Measurements from ENCODE around the gene KTN1.

DNA sequence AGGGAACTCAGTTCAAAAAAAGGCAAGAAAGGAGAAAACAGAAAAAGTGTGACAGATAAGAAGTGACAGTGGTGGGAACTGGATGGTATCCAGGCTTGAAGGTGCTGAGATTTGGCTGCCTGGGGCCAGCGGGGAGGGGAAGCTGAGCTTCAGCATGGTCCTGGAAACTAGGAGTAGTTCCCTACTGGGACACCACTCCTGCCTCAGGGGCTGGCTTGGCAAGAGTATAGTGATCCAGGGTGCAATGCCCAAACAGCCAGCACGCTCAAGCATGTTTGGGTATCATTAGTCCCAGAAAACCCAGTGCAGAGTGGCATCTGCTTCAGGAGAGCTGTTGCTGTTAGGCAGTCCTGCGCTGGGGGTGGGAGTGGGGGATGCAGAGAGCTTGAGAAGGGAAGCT, 49.5 kb upstream of the KTN1 start:
- TF ChIP-seq, protein P1, sequence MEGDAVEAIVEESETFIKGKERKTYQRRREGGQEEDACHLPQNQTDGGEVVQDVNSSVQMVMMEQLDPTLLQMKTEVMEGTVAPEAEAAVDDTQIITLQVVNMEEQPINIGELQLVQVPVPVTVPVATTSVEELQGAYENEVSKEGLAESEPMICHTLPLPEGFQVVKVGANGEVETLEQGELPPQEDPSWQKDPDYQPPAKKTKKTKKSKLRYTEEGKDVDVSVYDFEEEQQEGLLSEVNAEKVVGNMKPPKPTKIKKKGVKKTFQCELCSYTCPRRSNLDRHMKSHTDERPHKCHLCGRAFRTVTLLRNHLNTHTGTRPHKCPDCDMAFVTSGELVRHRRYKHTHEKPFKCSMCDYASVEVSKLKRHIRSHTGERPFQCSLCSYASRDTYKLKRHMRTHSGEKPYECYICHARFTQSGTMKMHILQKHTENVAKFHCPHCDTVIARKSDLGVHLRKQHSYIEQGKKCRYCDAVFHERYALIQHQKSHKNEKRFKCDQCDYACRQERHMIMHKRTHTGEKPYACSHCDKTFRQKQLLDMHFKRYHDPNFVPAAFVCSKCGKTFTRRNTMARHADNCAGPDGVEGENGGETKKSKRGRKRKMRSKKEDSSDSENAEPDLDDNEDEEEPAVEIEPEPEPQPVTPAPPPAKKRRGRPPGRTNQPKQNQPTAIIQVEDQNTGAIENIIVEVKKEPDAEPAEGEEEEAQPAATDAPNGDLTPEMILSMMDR (IDR thresholded peaks at IDR 0.05; ENCODE audit: low read depth, low read length, poor library complexity, severe bottlenecking) = no peak
- TF ChIP-seq EZH2phosphoT487 (IDR thresholded peaks at IDR 0.05; ENCODE audit: borderline replicate concordance, low read length) = no peak

All from DOHH2 (cell line).